Calu3 (cell line): ENCODE results near the gene PSMB11. TPM values are rescaled to one million over a fixed set of nuclear protein-coding genes. Genes with fewer than 3 reads are reported as not detected.

Experiments used
- BruUV-seq: library from RNA; stranded (reverse); fragments of 400-500 nt; replicated peaks from 2 replicates; lab custom pipeline; 2021; lab: Mats Ljungman, UMichigan
- CTCF ChIA-PET: fragments of 300-600 bp; sonication (Branson Sonifier 250); formaldehyde crosslinking; loops from one replicate; lab custom pipeline; 2022; ENCODE audit warnings: antibody characterized with exemption; lab: Charles Lee
- DNase-seq: peaks from one replicate; pipeline ENCODE4 v3.0.0; 2022
- H3K27ac Mint-ChIP-seq: one replicate; pipeline ENCODE4 v1.8.0; 2022; ENCODE audit warnings: mixed read lengths; ENCODE audit not compliant: unreplicated experiment
- H3K27me3 Mint-ChIP-seq: one replicate; pipeline ENCODE4 v1.8.0; 2022; ENCODE audit warnings: mixed read lengths; ENCODE audit not compliant: unreplicated experiment
- H3K36me3 Mint-ChIP-seq: one replicate; pipeline ENCODE4 v1.8.0; 2022; ENCODE audit warnings: mild to moderate bottlenecking, moderate library complexity, mixed read lengths; ENCODE audit not compliant: insufficient read depth, unreplicated experiment
- H3K4me1 Mint-ChIP-seq: one replicate; pipeline ENCODE4 v1.8.0; 2022; ENCODE audit warnings: mild to moderate bottlenecking, low read depth, mixed read lengths; ENCODE audit not compliant: unreplicated experiment
- H3K4me3 Mint-ChIP-seq: one replicate; pipeline ENCODE4 v1.8.0; 2022; ENCODE audit warnings: mild to moderate bottlenecking, low read depth, moderate library complexity, mixed read lengths; ENCODE audit not compliant: unreplicated experiment
- H3K9me3 Mint-ChIP-seq: one replicate; pipeline ENCODE4 v1.8.0; 2022; ENCODE audit warnings: low read depth, mixed read lengths; ENCODE audit not compliant: unreplicated experiment
- intact Hi-C: fragments of 100-400 bp; cut with micrococcal nuclease; formaldehyde crosslinking; loops from one replicate; pipeline ENCODE4 v1.10.0; 2022; ENCODE audit not compliant: unreplicated experiment
- total RNA-seq: library from RNA; stranded (reverse); gene quantifications from 2 replicates; pipeline ENCODE4 v1.2.3, GENCODE V29; 2022
- TF ChIP-seq, protein P1 (sequence below): fragments of 200-600 bp; IDR thresholded peaks from one replicate; pipeline ENCODE4 v1.8.0; 2022; ENCODE audit warnings: antibody characterized with exemption; ENCODE audit not compliant: unreplicated experiment

The PSMB11 gene
- total RNA-seq, 1 experiment from 2014 or later = not detected

DNA sequence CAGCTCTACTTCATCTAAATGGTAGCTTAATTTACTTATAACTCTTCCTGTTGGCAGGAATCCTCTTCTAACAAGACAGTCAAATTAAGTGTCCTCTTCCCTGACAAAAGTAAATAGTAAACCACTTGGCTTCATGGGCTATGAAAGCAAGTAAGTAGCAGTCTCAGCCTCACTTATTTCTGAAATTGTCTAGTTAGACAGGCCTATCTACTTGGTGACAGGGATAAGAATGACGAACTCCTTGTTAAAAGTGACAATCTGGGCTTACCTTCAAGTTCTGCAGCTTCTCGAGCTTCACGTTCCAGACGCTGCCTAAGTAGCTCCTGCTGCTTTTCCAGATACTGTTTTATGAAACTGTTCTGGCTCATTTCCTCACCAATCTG is 48.2 kb downstream of the PSMB11 start:
- CTCF ChIA-PET = interaction anchor here (1.0 kb wide), 1 partner anchor 21 kb away, joined by 3 read pairs; no protein-coding TSS in a partner anchor
- H3K36me3 Mint-ChIP-seq = peaks cover 13% of the 10 kb centered on the region
- peaks cover 9% of the 10 kb centered on the region for H3K4me1 Mint-ChIP-seq
- H3K9me3 Mint-ChIP-seq = no peaks in the 10 kb centered on the region
- no peak for DNase-seq
- TF ChIP-seq, protein P1, sequence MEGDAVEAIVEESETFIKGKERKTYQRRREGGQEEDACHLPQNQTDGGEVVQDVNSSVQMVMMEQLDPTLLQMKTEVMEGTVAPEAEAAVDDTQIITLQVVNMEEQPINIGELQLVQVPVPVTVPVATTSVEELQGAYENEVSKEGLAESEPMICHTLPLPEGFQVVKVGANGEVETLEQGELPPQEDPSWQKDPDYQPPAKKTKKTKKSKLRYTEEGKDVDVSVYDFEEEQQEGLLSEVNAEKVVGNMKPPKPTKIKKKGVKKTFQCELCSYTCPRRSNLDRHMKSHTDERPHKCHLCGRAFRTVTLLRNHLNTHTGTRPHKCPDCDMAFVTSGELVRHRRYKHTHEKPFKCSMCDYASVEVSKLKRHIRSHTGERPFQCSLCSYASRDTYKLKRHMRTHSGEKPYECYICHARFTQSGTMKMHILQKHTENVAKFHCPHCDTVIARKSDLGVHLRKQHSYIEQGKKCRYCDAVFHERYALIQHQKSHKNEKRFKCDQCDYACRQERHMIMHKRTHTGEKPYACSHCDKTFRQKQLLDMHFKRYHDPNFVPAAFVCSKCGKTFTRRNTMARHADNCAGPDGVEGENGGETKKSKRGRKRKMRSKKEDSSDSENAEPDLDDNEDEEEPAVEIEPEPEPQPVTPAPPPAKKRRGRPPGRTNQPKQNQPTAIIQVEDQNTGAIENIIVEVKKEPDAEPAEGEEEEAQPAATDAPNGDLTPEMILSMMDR = no peak
- H3K27me3 Mint-ChIP-seq = no peaks in the 10 kb centered on the region
- intact Hi-C loops = no loop called here
- H3K27ac Mint-ChIP-seq = no peak overlapping the region
- BruUV-seq = no TSS peak
- H3K4me3 Mint-ChIP-seq = no peak overlapping the region

DNA sequence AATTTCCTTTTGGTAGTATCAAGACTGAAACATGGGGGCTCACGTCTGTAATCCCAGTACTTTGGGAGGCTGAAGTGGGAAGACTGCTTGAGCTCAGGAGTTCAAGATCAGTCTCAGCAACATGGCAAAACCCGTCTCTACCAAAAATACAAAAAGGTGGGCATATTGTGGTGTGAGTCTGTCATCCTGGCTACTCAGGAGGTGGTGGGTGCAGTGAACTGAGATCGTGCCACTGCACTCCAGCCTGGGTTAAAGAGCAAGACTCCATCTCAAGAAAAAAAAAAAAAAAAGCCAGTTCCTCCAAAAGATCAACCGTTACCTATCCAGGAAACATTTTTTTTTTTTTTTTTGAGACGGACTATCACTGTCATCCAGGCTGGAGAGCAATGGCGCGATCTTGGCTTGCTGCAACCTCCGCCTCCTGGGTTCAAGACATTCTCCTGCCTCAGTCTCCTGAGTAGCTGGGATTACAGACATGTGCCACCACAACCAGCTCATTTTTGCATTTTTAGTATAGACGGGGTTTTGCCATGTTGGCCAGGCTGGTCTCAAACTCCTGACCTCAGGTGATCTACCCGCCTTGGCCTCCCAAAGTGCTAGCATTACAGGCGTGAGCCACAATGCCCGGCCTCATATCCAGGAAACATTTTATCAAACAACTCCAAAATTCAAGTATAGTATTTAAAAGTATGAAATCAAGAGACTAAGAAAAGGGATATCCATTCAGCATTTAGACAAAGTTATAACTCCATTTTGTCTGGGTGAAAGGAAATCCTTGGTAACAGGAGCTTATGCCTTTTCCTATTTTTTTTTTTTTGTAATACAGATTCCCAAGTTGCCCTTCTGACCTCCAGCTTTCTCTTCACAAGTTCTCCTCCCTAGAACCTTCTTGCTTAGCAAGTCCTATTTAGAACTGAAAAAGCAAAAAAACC is 49.5 kb downstream of the PSMB11 start:
- Mint-ChIP-seq H3K36me3 (peaks cover 13% of the 10 kb centered on the region), H3K27ac (no peak overlapping the region), H3K4me3 (no peak overlapping the region), H3K27me3 (no peaks in the 10 kb centered on the region), H3K9me3 (no peaks in the 10 kb centered on the region), H3K4me1 (peaks cover 13% of the 10 kb centered on the region)
- BruUV-seq = no TSS peak
- TF ChIP-seq, protein P1 = no peak
- CTCF ChIA-PET = interaction anchor here (0.7 kb wide), 1 partner anchor 191 kb away, joined by 7 read pairs; no protein-coding TSS in a partner anchor
- intact Hi-C loops = no loop called here
- no peak for DNase-seq

DNA sequence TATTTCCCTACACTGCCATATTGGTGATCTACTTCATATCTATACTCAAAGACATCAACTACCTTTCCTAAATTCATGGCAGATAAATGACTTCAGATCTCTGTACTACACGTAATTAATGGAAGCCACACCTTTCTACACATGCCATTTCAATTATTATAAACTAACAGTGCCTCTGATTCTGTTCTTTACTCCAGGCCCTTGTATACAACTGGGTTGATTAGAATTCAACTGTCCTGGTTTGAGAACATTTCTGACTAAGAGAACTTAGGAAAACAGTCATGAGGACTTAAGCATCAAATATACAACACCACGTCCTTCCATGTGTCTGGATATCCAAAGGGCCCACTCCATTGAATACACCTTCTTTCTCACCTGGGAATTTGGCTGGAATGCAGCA is 51.1 kb downstream of the PSMB11 start:
- no peak for DNase-seq
- CTCF ChIA-PET = no interaction called here
- no peaks in the 10 kb centered on the region for H3K27me3 Mint-ChIP-seq
- intact Hi-C loops = no loop called here
- H3K36me3 Mint-ChIP-seq = peaks cover 6% of the 10 kb centered on the region
- H3K27ac Mint-ChIP-seq = no peak overlapping the region
- TSS peak; percentile 37 for BruUV-seq
- no peak overlapping the region for H3K4me3 Mint-ChIP-seq
- H3K4me1 Mint-ChIP-seq = peaks cover 10% of the 10 kb centered on the region
- no peaks in the 10 kb centered on the region for H3K9me3 Mint-ChIP-seq
- TF ChIP-seq, protein P1 = no peak

DNA sequence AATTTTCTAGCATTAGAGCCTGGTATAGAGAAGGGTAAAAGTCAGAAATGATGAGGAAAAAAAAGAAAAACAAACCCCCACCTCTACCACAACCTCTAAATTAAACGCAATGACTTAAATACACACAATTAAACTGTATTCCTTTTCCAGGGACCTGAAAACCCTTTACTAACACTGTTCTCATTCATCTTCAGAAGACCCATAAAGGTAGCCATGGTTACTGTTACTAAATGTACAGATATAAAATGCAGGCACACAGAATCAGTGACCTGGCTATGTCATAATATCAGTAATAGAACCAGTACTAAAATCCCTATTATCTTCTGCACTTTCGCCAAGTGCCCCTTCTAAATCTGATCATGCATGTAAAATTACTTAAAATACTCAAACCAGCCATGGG is 51.5 kb downstream of the PSMB11 start:
- Mint-ChIP-seq H3K36me3 (peaks cover 5% of the 10 kb centered on the region), H3K4me3 (no peak overlapping the region)

More for the DNA sequence above, 51.5 kb downstream of the PSMB11 start:
- H3K4me1 Mint-ChIP-seq = peaks cover 9% of the 10 kb centered on the region
- no TSS peak for BruUV-seq
- DNase-seq = no peak
- no peaks in the 10 kb centered on the region for H3K9me3 Mint-ChIP-seq
- no peaks in the 10 kb centered on the region for H3K27me3 Mint-ChIP-seq
- CTCF ChIA-PET = interaction anchor here (2.5 to 3.0 kb wide), 2 partner anchors 22 to 32 kb away, joined by 7 to 16 read pairs; no protein-coding TSS in a partner anchor
- TF ChIP-seq, protein P1 = no peak
- intact Hi-C loops = no loop called here
- no peak overlapping the region for H3K27ac Mint-ChIP-seq

Other genes starting within 250 kb of the PSMB11 start
- 8.7 and 10.2 TPM in 2 replicates for gene SLC7A7, start 226.8 kb upstream of the PSMB11 start, total RNA-seq
- 110 and 111 TPM in 2 replicates for gene MRPL52, start 212.3 kb upstream of the PSMB11 start, total RNA-seq
- gene MMP14, start 205.6 kb upstream of the PSMB11 start, total RNA-seq = 7.8 and 10.5 TPM in 2 replicates
- 112 and 121 TPM in 2 replicates for gene LRP10, start 170.5 kb upstream of the PSMB11 start, total RNA-seq
- gene REM2, start 159.0 kb upstream of the PSMB11 start, total RNA-seq = 0.85 and 1.0 TPM in 2 replicates
- gene RBM23, start 123.1 kb upstream of the PSMB11 start, total RNA-seq = 65.3 and 70.9 TPM in 2 replicates
- 101 and 113 TPM in 2 replicates for gene PRMT5, start 112.8 kb upstream of the PSMB11 start, total RNA-seq
- 30.4 and 32.1 TPM in 2 replicates for gene HAUS4, start 85.1 kb upstream of the PSMB11 start, total RNA-seq
- gene AJUBA, start 59.7 kb upstream of the PSMB11 start, total RNA-seq = 20.2 and 32.7 TPM in 2 replicates
- gene C14orf93, start 32.1 kb upstream of the PSMB11 start, total RNA-seq = 9.6 and 10.6 TPM in 2 replicates
- gene PSMB5, start 7.3 kb upstream of the PSMB11 start, total RNA-seq = 121 and 138 TPM in 2 replicates
- gene CDH24, start 15.3 kb downstream of the PSMB11 start, total RNA-seq = 5.0 and 5.7 TPM in 2 replicates
- 181 and 191 TPM in 2 replicates for gene ACIN1, start 52.9 kb downstream of the PSMB11 start, total RNA-seq
- gene C14orf119, start 53.3 kb downstream of the PSMB11 start, total RNA-seq = 47.0 and 47.3 TPM in 2 replicates
- not detected in 2 replicates for gene CIROP, start 62.8 kb downstream of the PSMB11 start, total RNA-seq
- gene CEBPE, start 77.0 kb downstream of the PSMB11 start, total RNA-seq = not detected in 2 replicates
- gene SLC7A8, start 141.4 kb downstream of the PSMB11 start, total RNA-seq = 0.29 TPM in 1 of 2 replicates, not detected in the other
- not detected in 2 replicates for gene RNF212B, start 195.7 kb downstream of the PSMB11 start, total RNA-seq
- 19.3 and 22.6 TPM in 2 replicates for gene HOMEZ, start 243.9 kb downstream of the PSMB11 start, total RNA-seq